ENCODE results near the gene PPP2R2B. TPM values are rescaled to one million over a fixed set of nuclear protein-coding genes. Genes with fewer than 3 reads are reported as not detected.

The PPP2R2B gene
- total and polyA plus RNA-seq, 2 donors (not counting 3 experiments of a cell fraction or from before 2014, with no cell fraction given): not detected

DNA sequence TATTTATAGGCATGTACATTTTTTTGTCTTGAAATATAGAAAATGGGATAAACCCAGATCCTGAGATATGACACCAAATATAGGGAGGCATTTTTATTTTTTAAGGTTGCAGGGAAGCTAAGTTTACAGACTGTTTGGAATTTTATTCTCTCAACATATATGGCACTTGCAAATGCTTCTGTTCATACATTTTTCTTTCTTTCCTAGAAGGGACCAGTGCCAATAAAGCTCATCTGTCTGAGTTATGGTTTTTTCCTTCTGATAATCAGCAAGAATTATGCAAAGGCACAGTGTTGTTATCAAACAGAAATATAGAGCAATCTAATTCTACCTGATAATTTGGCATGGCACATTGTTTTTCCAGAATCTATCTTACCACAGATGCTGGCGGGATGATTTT, 205.7 kb downstream of the PPP2R2B start:
- Histone ChIP-seq H3K79me2 (ENCODE audit: control insufficient read depth, insufficient read depth, low read length) (no peaks in the 10 kb centered on the region), H3K9ac (replicated peaks; ENCODE audit: extremely low read depth, insufficient read depth, low read length) (no peak overlapping the region), H3K27me3 (ENCODE audit: control insufficient read depth in 2 of 2, insufficient read depth in 2 of 2, low read length in 2 of 2) (no peaks in the 10 kb centered on the region), H4K20me1 (replicated peaks; ENCODE audit: control insufficient read depth, extremely low read depth, insufficient read depth, low read length) (no peaks in the 10 kb centered on the region), H3K9me1 (replicated peaks; ENCODE audit: control insufficient read depth, extremely low read depth, insufficient read depth, low read length) (no peaks in the 10 kb centered on the region), H3K27ac (ENCODE audit: insufficient read depth, low read depth, low read length) (no peak overlapping the region), H3K4me2 (ENCODE audit: insufficient read depth, low read length) (no peak overlapping the region), H3K4me3 (replicated peaks in 1 of 3; ENCODE audit: insufficient read depth in 1 of 3, low read depth in 1 of 3, low read length in 3 of 3) (no peak overlapping the region), H3K4me1 (ENCODE audit: control insufficient read depth, extremely low read depth, insufficient read depth, low read length) (no peaks in the 10 kb centered on the region), H3K36me3 (ENCODE audit: control insufficient read depth in 2 of 2, extremely low read depth in 1 of 2, insufficient read depth in 2 of 2, low read length in 2 of 2) (no peaks in the 10 kb centered on the region), H2AFZ (ENCODE audit: low read depth, low read length) (no peak overlapping the region), H3K9me3 (replicated peaks; ENCODE audit: control insufficient read depth, insufficient read depth, low read length) (no peaks in the 10 kb centered on the region)
- ChIA-PET POLR2A (no interaction called here), CTCF (interaction anchor here (1.9 kb wide), 1 partner anchor 293 kb away, joined by 6 read pairs; no protein-coding TSS in a partner anchor)
- DNase-seq (ENCODE audit: low read depth, low spot score) (no peak), FAIRE-seq (no peak)
- dilution Hi-C loops (cut with MboI; ENCODE audit: extremely low pct_ligation_motif_present, low sequenced_read_pairs) (no loop called here), intact Hi-C loops (cut with micrococcal nuclease) (no loop called here)
- BruUV-seq (replicated peaks): no TSS peak
- TF ChIP-seq POLR2A (IDR thresholded peaks at IDR 0.05; ENCODE audit: low read depth, low read length) (no peak), GATA2 (IDR thresholded peaks at IDR 0.05; ENCODE audit: insufficient read depth, insufficient read length, low read depth, low read length) (no peak), FOS (IDR thresholded peaks at IDR 0.05; ENCODE audit: borderline replicate concordance, insufficient read depth, low read length) (no peak), EZH2 (IDR thresholded peaks at IDR 0.05; ENCODE audit: borderline replicate concordance, low read depth, low read length, severe bottlenecking) (no peak), POLR2AphosphoS5 (IDR thresholded peaks at IDR 0.05; ENCODE audit: insufficient read depth, low read depth, low read length) (no peak), MYC (IDR thresholded peaks at IDR 0.05; ENCODE audit: low read depth, low read length) (no peak), JUN (IDR thresholded peaks at IDR 0.05; ENCODE audit: borderline replicate concordance, insufficient read depth, insufficient read length, low read depth) (no peak)
- TF ChIP-seq, protein P1, sequence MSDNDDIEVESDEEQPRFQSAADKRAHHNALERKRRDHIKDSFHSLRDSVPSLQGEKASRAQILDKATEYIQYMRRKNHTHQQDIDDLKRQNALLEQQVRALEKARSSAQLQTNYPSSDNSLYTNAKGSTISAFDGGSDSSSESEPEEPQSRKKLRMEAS (IDR thresholded peaks at IDR 0.05; ENCODE audit: insufficient read depth, insufficient read length): no peak
- TF ChIP-seq, protein P2, sequence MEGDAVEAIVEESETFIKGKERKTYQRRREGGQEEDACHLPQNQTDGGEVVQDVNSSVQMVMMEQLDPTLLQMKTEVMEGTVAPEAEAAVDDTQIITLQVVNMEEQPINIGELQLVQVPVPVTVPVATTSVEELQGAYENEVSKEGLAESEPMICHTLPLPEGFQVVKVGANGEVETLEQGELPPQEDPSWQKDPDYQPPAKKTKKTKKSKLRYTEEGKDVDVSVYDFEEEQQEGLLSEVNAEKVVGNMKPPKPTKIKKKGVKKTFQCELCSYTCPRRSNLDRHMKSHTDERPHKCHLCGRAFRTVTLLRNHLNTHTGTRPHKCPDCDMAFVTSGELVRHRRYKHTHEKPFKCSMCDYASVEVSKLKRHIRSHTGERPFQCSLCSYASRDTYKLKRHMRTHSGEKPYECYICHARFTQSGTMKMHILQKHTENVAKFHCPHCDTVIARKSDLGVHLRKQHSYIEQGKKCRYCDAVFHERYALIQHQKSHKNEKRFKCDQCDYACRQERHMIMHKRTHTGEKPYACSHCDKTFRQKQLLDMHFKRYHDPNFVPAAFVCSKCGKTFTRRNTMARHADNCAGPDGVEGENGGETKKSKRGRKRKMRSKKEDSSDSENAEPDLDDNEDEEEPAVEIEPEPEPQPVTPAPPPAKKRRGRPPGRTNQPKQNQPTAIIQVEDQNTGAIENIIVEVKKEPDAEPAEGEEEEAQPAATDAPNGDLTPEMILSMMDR (IDR thresholded peaks at IDR 0.05; ENCODE audit: extremely low read depth in 1 of 2, insufficient read depth in 1 of 2, low read depth in 1 of 2, low read length in 2 of 2): no peak
